Lung microvascular endothelial cell (primary cell): ENCODE results near the gene LILRB5. TPM values are rescaled to one million over a fixed set of nuclear protein-coding genes. Genes with fewer than 3 reads are reported as not detected.
"Not testable (repeated sequence)": the region's sequence is repeated elsewhere in the genome, so short reads cannot be mapped to it uniquely, and the experiment has no call there.

Source experiments
- DNase-seq, 2 donors: peaks; one replicate each; pipeline versions ENCODE4 v3.0.0 to v3.0.0-alpha.2; 2010; ENCODE audit warnings: low read depth in 2 of 2
- total RNA-seq: library from RNA; depleted of rRNA; stranded (reverse); fragments of >200 nt; gene quantifications from 2 replicates; pipeline ENCODE4 v1.2.1, GENCODE V29; 2014

Gene LILRB5
- total RNA-seq, 1 donor from 2014 or later, result not detected

- not testable (repeated sequence) for DNase-seq
Measured at GRCh38 chr19:54277111-54277615, 20.1 kb upstream of the LILRB5 start.

GRCh38 chr19:54275951-54276350 lies 18.9 kb upstream of the LILRB5 start:
- DNase-seq, result no peak

- not testable (repeated sequence) for DNase-seq
Measured at GRCh38 chr19:54274516-54274915, 17.4 kb upstream of the LILRB5 start.

- DNase-seq, result no peak
Measured at GRCh38 chr19:54273821-54274220, 16.7 kb upstream of the LILRB5 start.

- DNase-seq, result not testable (repeated sequence)
Measured at GRCh38 chr19:54272181-54272580, 15.1 kb upstream of the LILRB5 start.

- DNase-seq, result not testable (repeated sequence)
Measured at GRCh38 chr19:54271587-54271986, 14.5 kb upstream of the LILRB5 start.

- no peak for DNase-seq
Measured at GRCh38 chr19:54271106-54271505, 14.0 kb upstream of the LILRB5 start.

- no peak for DNase-seq
Measured at GRCh38 chr19:54268936-54269335, 11.9 kb upstream of the LILRB5 start.

- peak; percentile 70 to 77 for DNase-seq
Measured at GRCh38 chr19:54266133-54266532, 9.1 kb upstream of the LILRB5 start.

- DNase-seq, result no peak
Measured at GRCh38 chr19:54262470-54262869, 5.4 kb upstream of the LILRB5 start.

- DNase-seq, result no peak
Measured at GRCh38 chr19:54262066-54262465, 5.0 kb upstream of the LILRB5 start.

GRCh38 chr19:54256250-54257115 lies 590 bp downstream of the LILRB5 start:
- no peak for DNase-seq

- no peak for DNase-seq
Measured at GRCh38 chr19:54255105-54255775, 1.8 kb downstream of the LILRB5 start.

GRCh38 chr19:54254195-54254906 lies 2.7 kb downstream of the LILRB5 start:
- no peak for DNase-seq

- no peak for DNase-seq
Measured at GRCh38 chr19:54253331-54254194, 3.5 kb downstream of the LILRB5 start.

- DNase-seq, result no peak
Measured at GRCh38 chr19:54252845-54253244, 4.2 kb downstream of the LILRB5 start.

- DNase-seq, result no peak
Measured at GRCh38 chr19:54252243-54252642, 4.8 kb downstream of the LILRB5 start.

- peak; percentile 46 to 83 for DNase-seq
Measured at GRCh38 chr19:54248016-54248601, 9.0 kb downstream of the LILRB5 start.

GRCh38 chr19:54247106-54247930 lies 9.8 kb downstream of the LILRB5 start:
- DNase-seq, result no peak

GRCh38 chr19:54245936-54246335 lies 11.1 kb downstream of the LILRB5 start:
- no peak for DNase-seq
